Measurements from ENCODE around the gene ZNF598. TPM values are rescaled to one million over a fixed set of nuclear protein-coding genes. Genes with fewer than 3 reads are reported as not detected.
A peak's percentile ranks its signal among the peaks of the same experiment; 100 is the strongest.

The ZNF598 gene
- total RNA-seq, 1 donor from 2014 or later, result 46.1 TPM

GRCh38 chr16:2056077-2056476, 46.5 kb upstream of the ZNF598 start:
- TF ChIP-seq CTCF (conservative IDR thresholded peaks at IDR 0.05), result no peak
- Mint-ChIP-seq H3K4me1 (ENCODE audit: unreplicated experiment) (no peaks in the 10 kb centered on the region), H3K27ac (no peak overlapping the region), H3K27me3 (no peaks in the 10 kb centered on the region), H3K9me3 (no peaks in the 10 kb centered on the region), H3K36me3 (no peaks in the 10 kb centered on the region), H3K4me3 (no peak overlapping the region)
- no peak for DNase-seq (ENCODE audit: extremely low spot score, unreplicated experiment)

GRCh38 chr16:2054543-2055245, 45.1 kb upstream of the ZNF598 start:
- TF ChIP-seq CTCF (conservative IDR thresholded peaks at IDR 0.05), result no peak
- no peak overlapping the region for H3K4me3 Mint-ChIP-seq
- DNase-seq (ENCODE audit: extremely low spot score, unreplicated experiment), result no peak

GRCh38 chr16:2053897-2054296, 44.3 kb upstream of the ZNF598 start:
- no peak for DNase-seq (ENCODE audit: extremely low spot score, unreplicated experiment)
- Mint-ChIP-seq H3K4me1 (ENCODE audit: unreplicated experiment) (no peaks in the 10 kb centered on the region), H3K9me3 (no peaks in the 10 kb centered on the region), H3K36me3 (no peaks in the 10 kb centered on the region), H3K27ac (no peak overlapping the region), H3K27me3 (no peaks in the 10 kb centered on the region), H3K4me3 (no peak overlapping the region)
- TF ChIP-seq CTCF (conservative IDR thresholded peaks at IDR 0.05), result no peak

More at GRCh38 chr16:2054543-2055245, 45.1 kb upstream of the ZNF598 start:
- Mint-ChIP-seq H3K36me3 (no peaks in the 10 kb centered on the region), H3K4me1 (ENCODE audit: unreplicated experiment) (no peaks in the 10 kb centered on the region), H3K27ac (no peak overlapping the region), H3K9me3 (no peaks in the 10 kb centered on the region), H3K27me3 (no peaks in the 10 kb centered on the region)

- no peak overlapping the region for H3K27ac Mint-ChIP-seq
- H3K4me3 Mint-ChIP-seq, result no peak overlapping the region
- H3K36me3 Mint-ChIP-seq, result no peaks in the 10 kb centered on the region
- peaks cover 5% of the 10 kb centered on the region for H3K4me1 Mint-ChIP-seq (ENCODE audit: unreplicated experiment)
- no peak for TF ChIP-seq CTCF (conservative IDR thresholded peaks at IDR 0.05)
- H3K27me3 Mint-ChIP-seq, result no peaks in the 10 kb centered on the region
- no peaks in the 10 kb centered on the region for H3K9me3 Mint-ChIP-seq
- no peak for DNase-seq (ENCODE audit: extremely low spot score, unreplicated experiment)
Measured at GRCh38 chr16:2053211-2053610, 43.6 kb upstream of the ZNF598 start.

- DNase-seq (ENCODE audit: extremely low spot score, unreplicated experiment), result no peak
- Mint-ChIP-seq H3K4me3 (peak overlapping the region; percentile 91), H3K36me3 (peaks cover 3% of the 10 kb centered on the region), H3K4me1 (ENCODE audit: unreplicated experiment) (peaks cover 12% of the 10 kb centered on the region), H3K27me3 (no peaks in the 10 kb centered on the region), H3K27ac (peak overlapping the region; percentile 65), H3K9me3 (no peaks in the 10 kb centered on the region)
- no peak for TF ChIP-seq CTCF (conservative IDR thresholded peaks at IDR 0.05)
Measured at GRCh38 chr16:2048116-2048543, 38.5 kb upstream of the ZNF598 start.
